Activated T-cell treated with anti-CD3 and anti-CD28 coated beads, Interleukin-2, amount 50 U/mL, for 48 hours (primary cell): Measurements from ENCODE around the gene SPCS3.
"Not testable (repeated sequence)": the region's sequence is repeated elsewhere in the genome, so short reads cannot be mapped to it uniquely, and the experiment has no call there.

ENCODE experiments used
- DNase-seq, 2 experiments: peaks; one replicate each; pipeline ENCODE4 v3.0.0-alpha.2; 2020

SPCS3 gene

DNA sequence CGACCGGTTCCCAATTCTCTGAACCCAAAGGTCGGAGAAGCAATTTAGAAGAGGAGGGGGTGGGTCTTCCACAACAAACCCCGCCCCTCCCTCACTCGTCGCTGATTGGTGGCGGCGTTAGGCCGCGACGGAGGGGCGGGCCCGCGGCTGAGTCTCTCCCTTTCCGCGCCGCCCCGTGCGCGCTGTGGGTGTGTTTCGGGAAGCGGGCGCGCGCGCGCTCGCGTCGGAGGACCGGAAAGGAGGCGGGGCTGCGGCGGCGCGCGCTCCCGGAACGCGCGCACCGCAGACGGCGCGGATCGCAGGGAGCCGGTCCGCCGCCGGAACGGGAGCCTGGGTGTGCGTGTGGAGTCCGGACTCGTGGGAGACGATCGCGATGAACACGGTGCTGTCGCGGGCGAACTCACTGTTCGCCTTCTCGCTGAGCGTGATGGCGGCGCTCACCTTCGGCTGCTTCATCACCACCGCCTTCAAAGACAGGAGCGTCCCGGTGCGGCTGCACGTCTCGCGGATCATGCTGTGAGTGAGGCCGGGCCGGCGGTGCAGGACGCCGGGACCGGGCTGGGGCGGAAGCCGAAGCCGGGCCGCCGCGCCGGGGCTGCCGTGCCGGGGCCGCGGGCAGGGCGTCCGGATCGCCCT is at the start of gene SPCS3:
Gene SPCS3, plus strand, starts transcription at position 263 of the 636 bp plus-strand sequence. Its CDS starts 111 bp downstream, at position 374.
- DNase-seq: peak; percentile 94 to 95

DNA sequence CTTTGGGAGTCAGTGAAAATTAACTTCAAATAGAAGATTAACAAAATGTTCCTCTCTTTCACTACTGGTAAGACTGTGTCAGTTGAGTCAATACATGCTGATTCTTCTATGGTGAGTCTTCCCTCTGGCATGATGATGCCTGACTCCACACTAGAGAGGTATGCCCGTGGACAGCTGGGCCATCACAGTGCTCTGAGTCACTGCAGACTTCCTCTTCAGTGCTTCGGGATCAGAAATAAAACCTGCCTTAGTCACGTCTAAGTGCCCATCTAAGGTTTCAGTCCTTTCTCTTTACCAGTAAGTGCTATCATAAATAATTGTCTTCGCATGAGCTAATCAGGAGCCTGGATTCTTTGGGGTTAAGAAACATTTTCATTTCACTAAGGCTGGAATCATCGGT is 49.1 kb upstream of the SPCS3 start:
- no peak for DNase-seq

DNA sequence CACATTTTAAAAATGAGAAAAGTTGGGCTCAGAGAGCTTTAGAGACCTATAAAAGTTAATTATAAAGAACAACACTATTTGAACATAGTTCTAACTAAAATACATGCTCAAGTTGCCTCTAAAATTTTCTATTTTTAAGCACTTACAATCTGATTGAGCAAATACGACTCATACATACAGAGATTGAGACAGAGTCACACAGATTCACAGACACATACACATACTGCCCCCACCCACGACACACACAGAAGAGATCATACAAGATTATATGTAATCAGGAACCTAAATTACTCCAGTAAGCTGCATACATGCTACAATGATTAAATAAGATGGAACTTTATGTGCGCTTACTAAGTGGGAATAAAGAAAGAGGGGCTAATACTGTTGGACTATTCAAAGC is 48.0 kb upstream of the SPCS3 start:
- DNase-seq: no peak

DNA sequence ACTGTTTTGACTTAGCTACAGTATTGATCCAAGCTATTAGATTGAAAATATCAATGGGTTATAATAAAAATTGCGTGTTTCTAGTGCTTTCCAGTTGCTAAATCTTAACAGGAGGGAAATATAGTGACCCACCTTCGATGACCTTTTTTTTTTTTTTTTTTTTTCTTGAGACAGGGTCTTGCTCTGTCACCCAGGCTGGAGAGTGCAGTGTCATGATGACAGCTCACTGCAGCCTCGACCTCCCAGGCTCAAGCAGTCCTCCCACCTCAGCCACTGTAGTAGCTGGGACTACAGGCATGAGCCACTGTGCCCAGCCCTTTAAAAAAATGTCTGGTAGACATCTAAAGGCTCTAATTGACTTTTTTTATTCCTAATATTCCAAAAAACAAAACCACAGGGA is 47.0 kb upstream of the SPCS3 start:
- no peak for DNase-seq

DNA sequence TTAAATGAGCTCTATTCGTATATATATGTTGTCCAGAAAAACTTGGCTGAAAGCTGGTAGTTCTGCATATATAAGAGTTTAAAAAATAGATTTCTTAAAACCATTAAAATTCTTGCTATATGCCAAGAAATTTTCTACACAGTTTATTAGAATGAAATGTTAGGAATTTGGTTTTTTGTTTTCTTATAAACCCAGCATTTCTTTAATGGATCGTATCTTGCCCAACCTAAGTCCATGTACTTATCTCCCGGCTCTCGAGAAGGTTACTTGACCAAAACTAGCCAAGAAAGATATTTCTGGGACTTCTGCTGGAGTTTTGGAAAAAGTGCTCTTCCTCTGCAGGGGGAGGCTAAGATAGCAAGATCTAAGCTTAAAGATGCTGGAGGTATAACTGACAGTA is 46.0 kb upstream of the SPCS3 start:
- no peak for DNase-seq

DNA sequence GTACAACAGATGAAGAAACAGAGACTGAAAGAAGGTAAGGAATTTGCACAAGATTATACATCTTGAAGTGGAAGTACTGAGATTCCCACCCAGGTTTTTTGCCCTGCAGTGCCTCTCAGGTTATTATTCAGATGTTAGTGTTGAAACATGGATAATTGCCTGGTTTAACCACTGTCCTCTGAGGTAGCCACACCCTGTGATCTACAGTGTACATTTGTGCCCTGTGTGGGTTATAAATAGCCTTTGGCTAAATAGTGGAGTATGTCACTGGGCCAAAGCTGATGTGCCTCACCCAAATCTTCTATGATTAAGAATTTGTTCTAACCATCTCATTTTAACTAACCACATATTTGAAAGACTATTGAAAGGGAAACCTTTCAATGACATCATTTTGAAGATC is 45.3 kb upstream of the SPCS3 start:
- no peak for DNase-seq

DNA sequence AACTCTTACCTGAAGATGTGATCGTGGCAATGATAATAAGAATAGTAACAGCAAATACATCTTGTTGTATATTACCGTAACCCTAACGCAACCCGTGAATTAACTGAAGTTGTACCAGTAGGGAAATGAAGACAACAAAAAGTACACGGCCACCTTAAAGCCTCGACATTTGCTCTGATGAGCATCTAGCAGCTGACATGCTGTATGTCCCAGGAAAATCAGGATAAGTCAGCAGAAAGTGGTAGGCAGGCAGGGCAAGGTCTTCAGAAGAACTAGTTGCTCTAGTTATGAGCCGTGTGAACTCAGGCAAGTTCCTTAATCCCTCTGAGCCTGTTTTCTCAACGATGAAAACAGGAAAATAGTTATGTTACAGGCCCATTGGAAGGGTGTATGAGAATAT is 43.1 kb upstream of the SPCS3 start:
- DNase-seq: no peak

DNA sequence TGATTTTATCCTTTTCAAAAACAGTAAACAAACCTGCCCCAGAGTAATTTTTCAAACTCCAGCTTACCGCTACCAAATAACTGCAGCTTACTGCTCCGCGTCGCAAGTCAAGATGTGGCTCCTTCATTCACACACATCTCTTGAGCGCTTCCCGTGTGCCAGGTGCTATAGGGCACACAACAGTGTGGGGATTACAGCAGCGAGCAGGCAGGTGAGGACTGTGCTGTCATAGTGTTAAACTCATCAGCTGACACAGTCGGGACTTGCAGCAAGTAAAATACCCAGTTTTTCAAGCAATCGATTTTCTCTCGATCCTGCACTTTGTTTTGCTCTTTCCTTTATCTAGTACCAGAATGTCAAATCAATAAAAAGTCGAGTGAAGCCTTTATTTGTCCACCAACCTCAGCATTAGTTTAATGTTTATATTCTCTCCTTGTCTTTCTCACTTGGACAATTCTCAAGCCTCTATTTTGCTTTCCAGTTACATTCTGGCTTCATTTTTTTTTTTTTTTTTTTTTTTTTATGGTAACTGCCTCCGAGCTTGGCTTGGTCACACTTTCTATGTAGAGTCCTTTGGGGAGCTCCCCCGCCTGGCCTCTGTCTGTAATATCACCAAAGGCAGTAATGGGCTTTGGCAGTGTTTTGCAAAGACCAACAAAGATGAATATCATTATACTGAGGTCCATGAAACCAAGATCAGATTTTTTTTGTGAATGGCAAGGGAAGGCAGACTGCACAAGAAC is 42.4 kb upstream of the SPCS3 start:
- DNase-seq: peak; percentile 24 to 39

DNA sequence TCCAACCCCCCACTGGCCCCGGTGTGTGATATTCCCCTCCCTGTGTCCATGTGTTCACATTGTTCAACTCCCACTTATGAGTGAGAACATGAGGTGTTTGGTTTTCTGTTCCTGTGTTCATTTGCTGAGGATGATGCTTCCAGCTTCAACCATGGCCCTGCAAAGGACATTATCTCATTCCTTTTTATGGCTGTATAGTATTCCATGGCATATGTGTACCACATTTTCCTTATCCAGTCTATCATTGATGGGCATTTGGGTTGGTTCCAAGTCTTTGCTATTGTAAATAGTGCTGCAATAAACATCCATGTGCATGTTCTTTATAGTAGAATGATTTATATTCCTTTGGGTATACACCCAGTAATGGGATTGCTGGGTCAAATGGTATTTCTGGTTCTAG is 40.2 kb upstream of the SPCS3 start:
- DNase-seq: not testable (repeated sequence)

DNA sequence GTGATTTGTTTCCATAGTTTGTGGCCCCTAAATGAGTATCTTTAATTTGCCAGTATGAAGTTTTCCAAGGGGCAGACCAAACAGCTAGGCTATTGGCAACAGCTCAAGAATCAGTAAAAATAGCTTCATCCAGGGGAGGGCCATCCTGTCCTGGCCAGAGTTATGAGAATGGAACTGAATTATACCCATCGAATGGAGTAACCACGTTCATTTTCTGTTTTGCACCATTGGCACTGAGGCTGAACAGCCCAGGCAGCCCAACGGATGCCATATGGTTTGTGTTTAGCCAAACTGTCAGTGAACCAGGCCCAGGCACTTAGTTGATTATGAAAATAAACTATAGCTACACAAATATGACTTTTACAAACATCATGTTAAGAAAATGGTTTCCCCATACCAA is 33.0 kb upstream of the SPCS3 start:
- no peak for DNase-seq

DNA sequence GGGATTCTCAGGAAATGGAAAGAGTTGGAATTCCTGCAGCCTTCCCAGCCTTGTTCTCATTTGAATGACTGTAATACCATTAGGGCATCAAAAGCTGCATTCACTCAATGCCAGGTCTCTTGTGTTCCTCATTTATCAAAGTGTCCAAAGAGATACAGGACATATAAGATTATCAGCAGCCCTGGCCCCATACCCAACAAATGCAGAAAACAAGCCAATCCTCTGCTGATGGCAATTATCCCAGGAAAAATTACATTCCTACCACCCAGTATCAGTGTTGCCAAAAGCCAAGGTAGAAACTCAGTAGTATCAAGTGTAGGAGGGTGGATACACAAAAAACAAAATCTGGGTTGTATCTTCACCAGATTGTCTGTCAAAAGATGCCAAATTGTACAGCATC is 32.2 kb upstream of the SPCS3 start:
- no peak for DNase-seq

DNA sequence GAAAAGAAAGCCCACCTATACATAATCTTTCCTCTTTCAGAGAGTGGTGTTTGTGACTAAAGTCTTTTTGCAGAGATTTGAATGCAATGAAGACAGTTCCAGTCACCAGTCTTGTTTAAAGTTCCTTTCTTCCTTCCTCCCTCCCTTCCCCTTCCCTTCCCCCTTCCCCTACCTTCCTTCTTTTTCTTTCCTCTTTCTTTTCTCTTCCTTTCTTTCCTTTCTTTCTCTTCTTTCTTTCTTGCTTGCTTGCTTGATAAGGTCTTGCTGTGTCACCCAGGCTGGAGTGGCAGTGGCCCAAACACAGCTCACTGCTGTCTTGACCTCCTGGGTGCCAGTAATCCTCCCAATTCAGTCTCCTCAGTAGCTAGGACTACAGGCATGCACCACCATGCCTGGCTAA is 31.7 kb upstream of the SPCS3 start:
- no peak for DNase-seq

DNA sequence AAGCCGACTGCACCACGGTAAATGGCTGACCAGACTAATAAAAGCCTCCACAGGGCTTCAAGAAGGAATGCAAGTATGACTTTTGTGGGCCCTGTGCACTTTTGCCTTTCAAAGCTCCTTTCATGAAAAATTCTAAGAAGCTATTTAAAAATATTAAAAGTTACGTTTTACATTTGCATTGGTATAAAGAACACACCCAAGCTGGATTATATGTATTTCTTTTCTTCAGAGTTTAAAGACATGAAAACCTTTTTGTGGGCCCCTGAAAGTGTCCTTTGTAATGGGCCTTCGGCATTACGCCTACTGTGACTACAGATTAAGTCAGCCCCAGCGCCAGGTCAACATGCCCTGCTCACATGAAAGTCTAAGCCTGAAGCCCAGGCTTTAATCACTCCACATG is 30.2 kb upstream of the SPCS3 start:
- no peak for DNase-seq

DNA sequence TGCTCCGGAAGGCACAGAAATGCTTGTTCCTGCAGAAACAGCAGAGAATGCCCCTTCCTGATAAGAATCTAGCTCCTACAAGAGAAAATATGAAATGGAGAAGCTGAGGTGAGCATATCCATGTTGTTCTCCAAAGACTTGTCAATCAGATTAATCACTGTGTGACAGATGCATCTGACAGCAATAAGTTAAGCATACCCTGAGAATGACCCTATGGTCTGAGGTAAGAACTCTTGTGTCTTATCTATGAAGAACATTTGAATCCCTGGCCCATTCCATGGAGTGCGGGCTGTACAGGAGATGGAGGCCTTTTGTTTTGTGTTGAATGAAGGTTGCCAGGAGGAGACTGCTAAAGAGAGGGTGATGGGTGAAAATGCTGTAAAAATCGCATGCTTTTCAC is 29.2 kb upstream of the SPCS3 start:
- DNase-seq: no peak

DNA sequence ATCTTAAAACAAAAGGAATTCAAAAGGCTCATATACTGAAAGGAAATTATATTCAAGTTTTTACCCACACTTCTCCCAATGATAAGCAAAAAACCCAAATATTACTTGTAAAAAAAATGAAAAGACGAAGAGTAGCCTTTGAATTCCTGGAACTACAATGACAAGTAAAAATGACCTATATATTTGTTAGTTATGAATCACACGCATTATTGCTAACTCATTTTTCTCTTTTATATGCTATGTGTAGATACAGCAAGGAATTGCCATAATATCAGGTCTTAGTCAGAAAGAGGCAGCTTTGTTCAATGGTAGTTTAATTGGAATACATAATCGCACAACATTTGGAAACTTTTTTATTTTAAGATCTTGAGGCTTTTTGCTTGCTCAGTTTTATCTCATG is 28.0 kb upstream of the SPCS3 start:
- DNase-seq: no peak

DNA sequence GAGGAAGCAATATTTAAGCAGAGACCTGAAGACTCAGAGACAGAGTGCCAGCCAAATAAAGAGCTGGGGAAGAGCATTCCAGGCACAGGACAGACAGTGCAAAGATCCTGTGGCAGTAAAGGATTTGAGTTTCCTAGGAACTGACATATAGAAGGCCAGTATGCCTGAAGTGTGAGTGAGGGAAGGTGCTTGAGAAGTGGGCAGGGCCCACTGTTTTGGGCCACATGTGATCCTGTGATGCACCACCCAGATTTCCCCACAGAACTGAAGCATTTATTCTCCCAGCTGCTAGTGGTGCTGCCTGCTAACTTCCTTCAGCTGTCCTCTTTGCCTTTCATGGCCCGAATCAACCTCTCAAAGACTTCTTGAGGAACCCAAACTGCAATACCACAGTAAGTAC is 26.8 kb upstream of the SPCS3 start:
- DNase-seq: no peak

DNA sequence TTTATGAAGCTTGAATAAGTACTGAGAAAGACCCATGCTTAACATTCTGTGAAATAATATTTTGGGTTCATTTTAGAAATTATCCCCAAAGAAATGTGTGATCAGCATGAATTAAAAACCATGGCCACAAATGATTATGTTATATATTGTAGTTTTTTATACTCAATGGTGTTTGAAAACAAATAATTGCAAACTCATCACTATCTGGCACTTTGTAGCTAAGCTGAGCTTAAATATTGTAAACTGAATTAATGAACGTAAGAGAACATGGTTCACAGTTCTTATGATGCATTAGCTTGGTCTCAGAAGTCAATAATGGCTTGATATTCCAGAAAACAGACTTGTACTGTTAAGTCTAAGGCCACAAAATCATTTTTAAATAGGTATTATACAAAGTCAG is 26.1 kb upstream of the SPCS3 start:
- DNase-seq: no peak

DNA sequence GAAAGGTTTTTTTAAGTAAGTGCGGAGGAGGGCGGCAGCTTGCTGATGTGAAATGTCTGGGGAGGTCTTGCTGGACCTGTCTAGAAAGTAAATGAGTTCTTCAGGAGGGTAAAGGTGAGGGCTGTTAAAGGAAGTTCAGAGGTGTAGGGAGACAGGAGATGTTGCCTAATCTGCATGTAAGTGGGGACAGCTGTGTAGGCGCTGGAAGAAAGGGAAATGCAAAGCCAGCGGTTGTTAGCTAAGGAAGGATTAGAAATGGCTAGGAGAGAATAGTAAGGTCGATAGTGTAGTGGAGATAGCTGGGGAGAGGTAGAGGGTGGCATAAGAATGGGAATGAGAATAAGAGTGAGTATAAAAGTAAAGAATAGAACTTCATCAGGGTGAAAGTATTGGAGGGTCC is 23.9 kb upstream of the SPCS3 start:
- DNase-seq: not testable (repeated sequence)

DNA sequence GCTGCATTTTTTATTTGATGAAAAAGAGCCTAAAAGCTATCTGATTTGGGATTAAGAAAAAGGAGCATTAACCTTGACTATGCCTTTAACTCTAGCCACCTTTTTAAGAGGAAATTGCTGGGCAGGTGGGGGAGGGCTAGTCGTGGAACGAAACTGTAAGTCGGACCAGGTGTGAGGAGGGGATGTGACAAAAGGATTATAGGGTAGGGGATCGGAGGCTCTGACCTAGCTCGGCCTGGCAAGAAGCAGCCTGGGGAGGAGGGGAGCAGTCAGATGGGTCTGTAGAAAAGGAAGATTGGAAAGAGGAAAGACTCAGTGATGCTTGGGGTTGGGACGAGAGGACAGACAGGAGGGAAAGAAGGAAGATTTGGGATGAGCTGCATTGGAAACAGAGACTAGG is 21.1 kb upstream of the SPCS3 start:
- no peak for DNase-seq

DNA sequence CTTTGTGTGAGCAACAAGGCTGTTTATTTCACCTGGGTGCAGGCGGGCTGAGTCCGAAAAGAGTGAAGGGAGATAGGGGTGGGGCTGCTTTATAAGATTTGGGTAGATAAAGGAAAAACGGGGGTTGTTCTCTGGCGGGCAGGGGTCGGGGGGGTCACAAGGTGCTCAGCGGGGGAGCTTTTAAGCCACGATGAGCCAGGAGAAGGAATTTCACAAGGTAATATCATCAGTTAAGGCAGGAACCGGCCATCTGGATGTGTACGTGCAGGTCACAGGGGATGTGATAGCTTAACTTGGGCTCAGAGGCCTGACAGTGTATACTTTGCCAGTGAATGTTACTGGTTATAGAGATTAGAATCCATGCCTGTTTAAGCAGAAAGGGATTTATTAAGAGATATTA is 19.7 kb upstream of the SPCS3 start:
- no peak for DNase-seq

DNA sequence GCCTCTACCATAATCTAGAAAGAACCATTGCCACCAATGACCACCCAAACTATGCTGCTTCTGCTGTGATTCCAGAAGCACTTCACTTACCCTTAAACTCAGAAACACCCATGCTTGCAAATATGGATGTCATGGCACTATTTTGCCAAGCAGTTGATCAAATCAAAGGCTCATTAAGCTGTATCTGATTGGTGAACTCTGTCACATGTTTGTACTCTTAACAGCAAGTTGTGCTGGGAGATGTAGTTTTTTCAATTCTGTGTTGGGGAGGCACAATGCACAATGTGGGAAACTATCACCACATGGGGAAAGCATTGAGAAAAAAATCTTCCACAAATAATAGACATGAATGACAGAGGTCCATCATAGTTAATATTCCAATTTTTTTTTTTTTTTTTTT is 19.2 kb upstream of the SPCS3 start:
- no peak for DNase-seq

DNA sequence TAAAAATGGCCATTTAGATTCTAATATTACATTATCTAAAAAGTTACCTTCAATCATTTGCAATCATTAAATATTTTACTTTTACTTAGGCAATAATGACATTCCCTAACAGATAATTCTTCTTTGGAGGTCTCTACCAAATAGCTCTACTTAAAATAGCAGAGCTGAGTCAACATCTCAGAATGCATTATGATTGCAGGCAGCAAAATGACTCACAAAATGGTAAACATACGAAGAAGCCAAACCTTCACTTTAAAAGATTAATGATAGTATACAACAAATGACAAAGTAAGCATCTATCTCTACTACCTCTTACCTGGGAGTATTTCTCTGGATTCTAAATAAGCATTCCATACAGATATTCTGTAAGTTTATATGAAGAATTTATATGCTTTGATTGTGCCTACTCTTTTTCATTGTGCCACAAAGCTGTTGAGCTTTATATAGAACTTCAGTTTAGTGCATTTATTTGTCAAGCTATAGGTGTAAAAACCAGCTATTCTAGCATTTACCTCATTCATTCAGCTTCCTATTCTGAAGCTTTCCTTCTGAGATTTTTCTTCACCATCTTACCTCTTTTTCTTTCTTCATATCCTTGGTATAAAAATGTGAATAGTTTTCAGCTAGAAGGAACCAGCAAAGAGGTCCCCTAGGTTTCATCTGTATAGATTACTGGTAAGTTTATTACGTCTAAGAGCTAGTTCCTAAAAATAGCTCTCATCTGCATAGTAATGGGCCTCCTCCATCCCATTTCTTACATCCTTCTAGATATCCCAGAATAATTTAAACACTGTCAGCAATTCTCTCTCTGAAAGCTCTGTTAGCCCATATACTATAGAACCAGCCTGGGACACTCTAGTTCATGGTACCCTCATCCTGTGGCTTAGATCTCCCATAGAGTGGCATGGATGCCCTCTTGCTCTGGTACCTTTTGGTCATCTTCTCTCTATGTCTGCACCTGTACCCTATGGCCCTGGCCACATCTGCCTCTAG is 17.2 kb upstream of the SPCS3 start:
- no peak for DNase-seq

DNA sequence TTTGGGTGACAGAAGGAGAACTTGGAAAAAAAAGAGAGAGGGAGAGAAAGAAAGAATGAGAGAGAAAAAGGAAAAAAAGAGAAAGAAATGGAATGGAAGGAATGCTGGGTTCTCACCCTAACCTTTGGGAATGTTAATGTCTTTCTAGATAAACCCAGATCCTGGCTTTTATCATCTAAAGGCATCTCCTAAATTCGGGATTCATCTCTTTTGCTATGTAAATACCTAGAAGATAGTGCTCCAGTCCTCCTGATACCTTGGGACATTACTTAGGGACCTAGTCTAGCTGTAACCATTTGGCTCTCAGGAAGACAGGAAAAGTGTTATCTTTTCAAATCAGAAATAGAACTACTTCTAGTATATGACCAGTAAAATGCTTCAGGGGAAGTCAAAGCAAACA is 15.8 kb upstream of the SPCS3 start:
- DNase-seq: no peak
